GM18907 (cell line): ENCODE data around the gene HNRNPA3.
"Not testable (repeated sequence)": the region's sequence is repeated elsewhere in the genome, so short reads cannot be mapped to it uniquely, and the experiment has no call there.

ENCODE experiments used
- ATAC-seq: cut with Tn5 transposase; IDR thresholded peaks from one replicate; pipeline ENCODE4 v1.9.1; 2021; ENCODE audit warnings: mild to moderate bottlenecking, moderate library complexity; ENCODE audit not compliant: unreplicated experiment

HNRNPA3 gene

GRCh38 chr2:177188482-177189469 lies 23.8 kb upstream of the HNRNPA3 start:
- ATAC-seq = no peak

GRCh38 chr2:177190941-177191340 lies 21.7 kb upstream of the HNRNPA3 start:
- ATAC-seq = no peak

- ATAC-seq = no peak
Measured at GRCh38 chr2:177192788-177193187, 19.8 kb upstream of the HNRNPA3 start.

GRCh38 chr2:177193240-177193639 lies 19.4 kb upstream of the HNRNPA3 start:
- no peak for ATAC-seq

GRCh38 chr2:177195194-177195593 lies 17.4 kb upstream of the HNRNPA3 start:
- no peak for ATAC-seq

- not testable (repeated sequence) for ATAC-seq
Measured at GRCh38 chr2:177200419-177200818, 12.2 kb upstream of the HNRNPA3 start.

GRCh38 chr2:177201919-177202346 lies 10.7 kb upstream of the HNRNPA3 start:
- ATAC-seq = no peak

- ATAC-seq = no peak
Measured at GRCh38 chr2:177204417-177204816, 8.2 kb upstream of the HNRNPA3 start.

GRCh38 chr2:177207101-177207500 lies 5.5 kb upstream of the HNRNPA3 start:
- ATAC-seq = peak; percentile 59

- ATAC-seq = no peak
Measured at GRCh38 chr2:177211169-177211568, 1.4 kb upstream of the HNRNPA3 start.

GRCh38 chr2:177211576-177212105 lies 953 bp upstream of the HNRNPA3 start:
- no peak for ATAC-seq

GRCh38 chr2:177212891-177213856 lies 580 bp downstream of the HNRNPA3 start:
- ATAC-seq = peak; percentile 58

GRCh38 chr2:177217247-177217843 lies 4.8 kb downstream of the HNRNPA3 start:
- no peak for ATAC-seq

- ATAC-seq = not testable (repeated sequence)
Measured at GRCh38 chr2:177219787-177220186, 7.2 kb downstream of the HNRNPA3 start.

- no peak for ATAC-seq
Measured at GRCh38 chr2:177221534-177221933, 8.9 kb downstream of the HNRNPA3 start.

- no peak for ATAC-seq
Measured at GRCh38 chr2:177221970-177222369, 9.4 kb downstream of the HNRNPA3 start.

- not testable (repeated sequence) for ATAC-seq
Measured at GRCh38 chr2:177223436-177223835, 10.8 kb downstream of the HNRNPA3 start.

GRCh38 chr2:177225965-177226360 lies 13.4 kb downstream of the HNRNPA3 start:
- ATAC-seq = no peak

- no peak for ATAC-seq
Measured at GRCh38 chr2:177229442-177230242, 17.0 kb downstream of the HNRNPA3 start.

- ATAC-seq = no peak
Measured at GRCh38 chr2:177231270-177231669, 18.7 kb downstream of the HNRNPA3 start.
